K562 (cell line): Measurements from ENCODE around the gene GDF7. TPM values are rescaled to one million over a fixed set of nuclear protein-coding genes. Genes with fewer than 3 reads are reported as not detected.

Experiments used
- ATAC-seq: fragments of 200-7000 bp; cut with Tn5 transposase; 3 replicates; pipeline ENCODE4 v1.9.1; 2020; ENCODE audit warnings: moderate library complexity
- BruUV-seq: library from RNA; stranded (reverse); fragments of 400-500 nt; replicated peaks from 2 replicates; lab custom pipeline; 2021; lab: Mats Ljungman, UMichigan
- CTCF ChIA-PET: fragments of 300-600 bp; formaldehyde crosslinking; extraction: SDS; loops from one replicate; lab custom pipeline; 2021; ENCODE audit warnings: low intra/inter-chr PET ratio; lab: Yijun Ruan, JAX
- POLR2A ChIA-PET: fragments of 300-600, 350-650 bp; sonication (Branson Sonifier 250); formaldehyde crosslinking; extraction: SDS; loops from one replicate; lab custom pipeline; 2021; ENCODE audit warnings: antibody characterized with exemption, inconsistent platforms; lab: Yijun Ruan, JAX
- DNase-seq, 4 experiments: peaks; one replicate each; pipeline versions ENCODE4 v3.0.0 to v3.0.0-alpha.2; 2011 to 2018; ENCODE audit warnings: low spot score in 3 of 4, mixed read lengths in 3 of 4; ENCODE audit errors: extremely low read depth in 1 of 4
- FAIRE-seq: peaks from 2 replicates; lab custom pipeline; 2011; peaks lifted over from hg19 to GRCh38; lab: Jason Lieb, UNC
- H2AFZ ChIP-seq: 2 replicates; pipeline ENCODE4 v1.6.0; 2011; ENCODE audit warnings: low read depth, low read length, control low read depth, inconsistent platforms
- H3K27ac ChIP-seq: fragments of 200-600 bp; 3 replicates; pipeline ENCODE4 v1.8.0; 2011; ENCODE audit warnings: low read depth, mild to moderate bottlenecking, control low read depth, inconsistent platforms, low read length, moderate library complexity, mixed read lengths; ENCODE audit errors: extremely low read depth
- H3K27me3 ChIP-seq, 2 experiments: fragments of 300-600 bp in 1 of 2; 2 replicates in 1 of 2; 3 replicates in 1 of 2; pipeline versions ENCODE4 v1.6.0 to v1.8.0; 2011; ENCODE audit warnings: inconsistent platforms in 2 of 2, low read length in 2 of 2, mild to moderate bottlenecking in 1 of 2, mixed read lengths in 1 of 2, moderate library complexity in 1 of 2; ENCODE audit not compliant: control insufficient read depth in 2 of 2, insufficient read depth in 2 of 2
- H3K36me3 ChIP-seq: fragments of 300-600 bp; 3 replicates; pipeline ENCODE4 v1.8.0; 2011; ENCODE audit warnings: mild to moderate bottlenecking, low read length, inconsistent platforms; ENCODE audit not compliant: control insufficient read depth, insufficient read depth
- H3K4me1 ChIP-seq, 2 experiments: fragments of 200-600 bp in 1 of 2; replicated peaks in 1 of 2; 2 replicates in 1 of 2; 3 replicates in 1 of 2; pipeline versions ENCODE4 v1.5.1 to v1.8.0; 2011; ENCODE audit warnings: inconsistent platforms in 2 of 2, low read length in 2 of 2, mild to moderate bottlenecking in 1 of 2, mixed read lengths in 1 of 2, moderate library complexity in 1 of 2; ENCODE audit not compliant: control insufficient read depth in 2 of 2, insufficient read depth in 2 of 2
- H3K4me2 ChIP-seq: 2 replicates; pipeline ENCODE4 v1.6.1; 2011; ENCODE audit warnings: low read length, control low read depth, inconsistent platforms, mixed read lengths; ENCODE audit not compliant: insufficient read depth
- H3K4me3 ChIP-seq: fragments of 200-600 bp; sonication (generic), shearing (Covaris generic); 2 replicates; pipeline ENCODE4 v1.5.1; 2016; ENCODE audit warnings: control low read depth, inconsistent platforms
- H3K79me2 ChIP-seq: fragments of 200-600 bp; 3 replicates; pipeline ENCODE4 v1.8.0; 2011; ENCODE audit warnings: low read length, inconsistent platforms; ENCODE audit not compliant: control insufficient read depth, insufficient read depth
- H3K9ac ChIP-seq, 2 experiments: 2 replicates each; pipeline versions ENCODE4 v1.6.0 to v1.6.1; 2011; ENCODE audit warnings: low read depth in 2 of 2, low read length in 2 of 2, control low read depth in 1 of 2, inconsistent platforms in 1 of 2, mild to moderate bottlenecking in 1 of 2, mixed read lengths in 1 of 2; ENCODE audit not compliant: insufficient read depth in 1 of 2
- H3K9me1 ChIP-seq: one replicate; pipeline ENCODE4 v1.6.0; 2011; ENCODE audit warnings: inconsistent platforms, mild to moderate bottlenecking, low read length, moderate library complexity; ENCODE audit not compliant: control insufficient read depth, insufficient read depth
- H3K9me3 ChIP-seq: replicated peaks from 2 replicates; pipeline ENCODE4 v1.5.1; 2011; ENCODE audit warnings: low read depth, low read length, inconsistent platforms; ENCODE audit not compliant: control insufficient read depth, insufficient read depth
- H4K20me1 ChIP-seq: replicated peaks from 2 replicates; pipeline ENCODE4 v1.6.1; 2011; ENCODE audit warnings: low read length, inconsistent platforms, mixed read lengths; ENCODE audit not compliant: control insufficient read depth, insufficient read depth
- ARID4B ChIP-seq: sonication (generic); formaldehyde crosslinking; IDR thresholded peaks from 2 replicates; pipeline ENCODE4 v1.8.0; 2022; ENCODE audit warnings: mild to moderate bottlenecking, missing genetic modification reagents
- DACH1 ChIP-seq: fragments of 450-650 bp; IDR thresholded peaks from 2 replicates; pipeline ENCODE4 v1.6.1; 2018; ENCODE audit not compliant: partially characterized antibody
- ELF2 ChIP-seq: fragments of 250-450 bp; sonication (Bioruptor Pico); IDR thresholded peaks from 2 replicates; pipeline ENCODE4 v1.5.0; 2021; ENCODE audit warnings: mild to moderate bottlenecking
- FOSL1 ChIP-seq: fragments of 200-800 bp; sonication (Bioruptor generic); conservative IDR thresholded peaks from 2 replicates; pipeline ENCODE4 v1.6.1; 2016; ENCODE audit warnings: missing genetic modification characterization, missing compliant biosample characterization
- GATAD2B ChIP-seq: fragments of 450-650 bp; IDR thresholded peaks from 2 replicates; pipeline ENCODE4 v1.6.1; 2017; ENCODE audit warnings: mild to moderate bottlenecking, borderline replicate concordance
- ILK ChIP-seq: fragments of 450-650 bp; IDR thresholded peaks from 2 replicates; pipeline ENCODE4 v1.6.1; 2016; ENCODE audit warnings: missing genetic modification characterization, low read depth, mild to moderate bottlenecking, missing compliant biosample characterization, moderate library complexity, borderline replicate concordance
- LCOR ChIP-seq: sonication (generic); formaldehyde crosslinking; IDR thresholded peaks from 2 replicates; pipeline ENCODE4 v1.8.0; 2022; ENCODE audit warnings: mild to moderate bottlenecking, missing genetic modification reagents
- POLR3A ChIP-seq: IDR thresholded peaks from 2 replicates; pipeline ENCODE4 v1.6.1; 2011; ENCODE audit warnings: borderline replicate concordance, mild to moderate bottlenecking, moderate library complexity; ENCODE audit not compliant: insufficient read length, insufficient read depth; ENCODE audit errors: extremely low read depth
- ZNF3 ChIP-seq: fragments of 250-450 bp; sonication (Bioruptor Pico); IDR thresholded peaks from 2 replicates; pipeline ENCODE4 v1.5.0; 2021; ENCODE audit warnings: mild to moderate bottlenecking, moderate library complexity
- WGBS: fragments of 100-300 bp; shearing (Covaris generic); methylation state at CpG from one replicate; pipeline ENCODE4 v1.1.6; 2016; ENCODE audit warnings: low coverage, mixed read lengths; ENCODE audit not compliant: insufficient coverage; ENCODE audit errors: missing lambda C conversion rate; 5-methylcytosine and 5-hydroxymethylcytosine counted together
- in situ Hi-C: fragments of 300-500 bp; cut with MboI; formaldehyde crosslinking; loops from 4 replicates; pipeline ENCODE4 v1.15.0; 2018; ENCODE audit warnings: inconsistent platforms, mixed read lengths
- intact Hi-C: fragments of 100-400 bp; cut with micrococcal nuclease; formaldehyde crosslinking; loops from 2 replicates; pipeline ENCODE4 v1.14.2; 2022
- polyA plus RNA-seq, 8 experiments: library from polyadenylated mRNA; depleted of rRNA in 4 of 8; stranded (reverse) in 5 of 8; unstranded in 3 of 8; fragments of >200 nt; fragmentation: Nextera tagmentation in 2 of 8; fragmentation: Illumina TruSeq in 1 of 8; extraction: Ambion mirVana in 2 of 8; extraction: Trizol in 1 of 8; gene quantifications; 2 replicates each; pipeline versions ENCODE4 v1.2.1 to v1.2.3, GENCODE V29; 2011 to 2014; ENCODE audit warnings: inconsistent platforms in 1 of 8, missing spikeins in 1 of 8
- total RNA-seq, 7 experiments: library from RNA; depleted of rRNA in 6 of 7; stranded (reverse); fragments of >200 nt in 6 of 7; fragmentation: Illumina TruSeq in 2 of 7; extraction: Trizol in 2 of 7; gene quantifications; 2 replicates each; pipeline versions ENCODE4 v1.2.1 to v1.2.3, GENCODE V29; 2011 to 2021; ENCODE audit warnings: low replicate concordance in 1 of 7

GDF7 gene
- total and polyA plus RNA-seq, 9 of the 15 experiments (the other 6 are each of a cell fraction or from before 2014, with no cell fraction given) = 0.01 TPM; not detected in 7

GRCh38 chr2:20647211-20647610 lies 19.7 kb upstream of the GDF7 start:
- intact Hi-C loops = no loop called here
- Histone ChIP-seq H3K4me3 (no peak overlapping the region), H3K9me1 (no peaks in the 10 kb centered on the region), H3K9me3 (no peaks in the 10 kb centered on the region), H2AFZ (no peak overlapping the region), H3K4me1 (peaks cover 13 to 29% of the 10 kb centered on the region in 2 experiments; a peak in 4 of 5 replicates), H3K27me3 (peaks cover 0 to 15% of the 10 kb centered on the region in 2 experiments; a peak in 2 of 5 replicates), H3K27ac (no peak overlapping the region), H3K4me2 (no peak overlapping the region), H4K20me1 (no peaks in the 10 kb centered on the region; the same call in 1 of the 2 replicates), H3K36me3 (no peaks in the 10 kb centered on the region), H3K9ac (no peak overlapping the region), H3K79me2 (no peaks in the 10 kb centered on the region; the same call in 2 of the 3 replicates)
- TF ChIP-seq ARID4B (CRISPR knock-in tag) (no peak), LCOR (CRISPR knock-in tag) (no peak), FOSL1 (tag) (no peak), ZNF3 (CRISPR knock-in tag) (no peak), POLR3A (no peak), DACH1 (no peak), GATAD2B (no peak), ELF2 (CRISPR knock-in tag) (no peak), ILK (tag) (no peak)
- 32% methylated on average over 3 of the region's 3 CpGs for WGBS
- no peak for FAIRE-seq
- BruUV-seq = no TSS peak
- ChIA-PET CTCF (no interaction called here), POLR2A (interaction anchor here (0.5 to 1.6 kb wide), 4 partner anchors 9 to 501 kb away, joined by 3 to 6 read pairs (median 4); no protein-coding TSS in a partner anchor)
- in situ Hi-C loops = no loop called here
- ATAC-seq = no peak
- DNase-seq = no peak
